ENCODE data around the gene PARD3. TPM values are rescaled to one million over a fixed set of nuclear protein-coding genes. Genes with fewer than 3 reads are reported as not detected.

The PARD3 gene
- total and polyA plus RNA-seq, 2 donors (not counting 3 experiments of a cell fraction or from before 2014, with no cell fraction given): 7.3 to 24.1 TPM

DNA sequence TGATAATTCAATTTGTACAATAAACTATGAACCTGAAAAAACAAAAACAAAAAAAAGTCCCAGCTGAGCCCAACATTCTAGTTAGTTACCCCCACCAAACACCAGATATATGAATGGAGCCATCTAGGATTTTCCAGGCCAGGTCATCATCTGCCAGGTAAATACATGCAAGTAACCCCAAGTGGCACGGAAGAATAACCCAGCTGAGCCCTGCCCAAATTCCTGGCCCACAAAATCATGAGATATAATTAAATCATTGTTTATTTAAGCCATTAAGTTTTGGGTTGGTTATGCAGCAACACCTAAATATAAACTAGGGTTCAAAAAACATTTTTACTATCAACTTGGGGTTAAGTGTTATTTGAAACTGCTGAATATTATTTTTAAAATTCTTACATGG lies 19.0 kb downstream of the PARD3 start:
- Histone ChIP-seq H3K27me3 (ENCODE audit: control insufficient read depth in 2 of 2, insufficient read depth in 2 of 2, low read length in 2 of 2) (no peaks in the 10 kb centered on the region), H2AFZ (ENCODE audit: low read depth, low read length) (no peak overlapping the region), H3K9ac (replicated peaks; ENCODE audit: extremely low read depth, insufficient read depth, low read length) (no peak overlapping the region), H3K79me2 (ENCODE audit: control insufficient read depth, insufficient read depth, low read length) (peaks cover 12% of the 10 kb centered on the region), H3K4me2 (ENCODE audit: insufficient read depth, low read length) (no peak overlapping the region), H3K9me3 (replicated peaks; ENCODE audit: control insufficient read depth, insufficient read depth, low read length) (no peaks in the 10 kb centered on the region), H3K9me1 (replicated peaks; ENCODE audit: control insufficient read depth, extremely low read depth, insufficient read depth, low read length) (no peaks in the 10 kb centered on the region), H4K20me1 (replicated peaks; ENCODE audit: control insufficient read depth, extremely low read depth, insufficient read depth, low read length) (no peaks in the 10 kb centered on the region), H3K4me3 (replicated peaks in 1 of 3; ENCODE audit: insufficient read depth in 1 of 3, low read depth in 1 of 3, low read length in 3 of 3) (no peak overlapping the region), H3K4me1 (ENCODE audit: control insufficient read depth, extremely low read depth, insufficient read depth, low read length) (peaks cover 4% of the 10 kb centered on the region), H3K36me3 (ENCODE audit: control insufficient read depth in 2 of 2, extremely low read depth in 1 of 2, insufficient read depth in 2 of 2, low read length in 2 of 2) (no peaks in the 10 kb centered on the region), H3K27ac (ENCODE audit: insufficient read depth, low read depth, low read length) (no peak overlapping the region)
- FAIRE-seq: no peak
- ChIA-PET POLR2A (no interaction called here), CTCF (interaction anchor here (1.2 kb wide), 1 partner anchor 12 kb away, joined by 4 read pairs; no protein-coding TSS in a partner anchor)
- dilution Hi-C loops (cut with MboI; ENCODE audit: extremely low pct_ligation_motif_present, low sequenced_read_pairs) (no loop called here), intact Hi-C loops (cut with micrococcal nuclease) (no loop called here)
- no TSS peak for BruUV-seq (replicated peaks)
- TF ChIP-seq POLR2A (IDR thresholded peaks at IDR 0.05; ENCODE audit: low read depth, low read length) (no peak), GATA2 (IDR thresholded peaks at IDR 0.05; ENCODE audit: insufficient read depth, insufficient read length, low read depth, low read length) (no peak), JUN (IDR thresholded peaks at IDR 0.05; ENCODE audit: borderline replicate concordance, insufficient read depth, insufficient read length, low read depth) (no peak), CTCF (IDR thresholded peaks at IDR 0.05; ENCODE audit: extremely low read depth in 1 of 2, insufficient read depth in 1 of 2, low read depth in 1 of 2, low read length in 2 of 2) (no peak), FOS (IDR thresholded peaks at IDR 0.05; ENCODE audit: borderline replicate concordance, insufficient read depth, low read length) (no peak), EZH2 (IDR thresholded peaks at IDR 0.05; ENCODE audit: borderline replicate concordance, low read depth, low read length, severe bottlenecking) (no peak), MYC (IDR thresholded peaks at IDR 0.05; ENCODE audit: low read depth, low read length) (no peak), POLR2AphosphoS5 (IDR thresholded peaks at IDR 0.05; ENCODE audit: insufficient read depth, low read depth, low read length) (no peak)
- TF ChIP-seq, protein P1, sequence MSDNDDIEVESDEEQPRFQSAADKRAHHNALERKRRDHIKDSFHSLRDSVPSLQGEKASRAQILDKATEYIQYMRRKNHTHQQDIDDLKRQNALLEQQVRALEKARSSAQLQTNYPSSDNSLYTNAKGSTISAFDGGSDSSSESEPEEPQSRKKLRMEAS (IDR thresholded peaks at IDR 0.05; ENCODE audit: insufficient read depth, insufficient read length): no peak
- no peak for DNase-seq (ENCODE audit: low read depth, low spot score)
